22Rv1 (cell line): ENCODE measurements around the gene STK31.

Source experiments
- CTCF ChIP-seq: fragments of 450-650 bp; IDR thresholded peaks from 2 replicates; pipeline ENCODE4 v1.5.1; 2017; ENCODE audit warnings: mild to moderate bottlenecking
- ZFX ChIP-seq: fragments of 450-650 bp; IDR thresholded peaks from 2 replicates; pipeline ENCODE4 v1.6.1; 2017; ENCODE audit warnings: antibody characterized with exemption, borderline replicate concordance

- no peak for TF ChIP-seq CTCF
- no peak for TF ChIP-seq ZFX
These were observed 81.7 kb downstream of the STK31 start for GRCh38 chr7:23791721-23792120.
